Measurements from ENCODE around the gene PODN.

GRCh38 chr1:53112271-53112774 lies 50.3 kb downstream of the PODN start:
- TF ChIP-seq CTCF (IDR thresholded peaks at IDR 0.05) (no peak), POLR2A (IDR thresholded peaks at IDR 0.05) (no peak)
